ENCODE data around the gene ZDHHC11B.

Gene ZDHHC11B

GRCh38 chr5:669842-670395, 114.6 kb downstream of the ZDHHC11B start:
- in situ Hi-C loops (cut with MboI; ENCODE audit: low pct_unique_long_range_greater_than_20kb, low sequenced_read_pairs, unreplicated experiment): loop anchor here (10.0 kb wide), 1 partner anchor 235 kb away; no protein-coding TSS in a partner anchor
- no peak for TF ChIP-seq CTCF (IDR thresholded peaks at IDR 0.05; ENCODE audit: extremely low read depth, insufficient read depth, missing control alignments)
- DNase-seq (ENCODE audit: low spot score): no peak

DNA sequence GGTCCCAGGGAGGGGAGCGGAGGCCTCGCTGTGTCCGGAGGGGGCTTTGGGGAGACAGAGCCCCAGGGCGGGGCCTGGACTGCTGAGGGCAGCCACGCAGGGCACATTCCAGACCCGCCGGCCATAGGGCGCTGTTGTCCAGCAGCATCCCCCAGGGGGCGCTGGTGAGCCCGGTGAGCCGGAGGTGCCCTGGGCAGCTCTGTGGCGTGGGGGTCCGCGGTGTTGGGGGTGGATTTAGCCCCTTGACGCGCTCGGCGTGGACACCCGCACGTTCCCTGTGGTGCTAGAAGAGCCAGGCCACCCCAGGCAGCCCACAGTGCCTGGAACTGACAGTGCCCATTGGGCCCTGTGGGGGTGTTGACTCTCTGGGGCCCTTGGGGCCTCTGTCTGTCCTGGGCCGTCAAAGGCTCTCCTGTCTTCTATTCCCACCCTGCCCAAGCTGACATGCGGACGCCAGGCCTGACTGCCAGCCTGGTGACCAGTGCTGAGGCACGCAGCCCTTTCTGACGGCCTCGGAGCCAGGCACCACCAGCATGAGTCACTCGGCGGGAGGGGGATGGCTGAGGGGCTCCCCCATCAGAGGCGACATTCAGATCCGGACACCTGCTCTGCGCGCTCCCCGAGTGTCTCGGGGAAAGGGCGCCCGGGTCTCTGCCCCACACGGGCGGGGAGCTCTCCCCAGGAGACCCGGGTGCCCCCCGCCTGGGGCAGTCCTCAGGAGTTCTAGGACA, 115.3 kb downstream of the ZDHHC11B start:
- peak; percentile 69 for DNase-seq (ENCODE audit: low spot score)
- TF ChIP-seq CTCF (IDR thresholded peaks at IDR 0.05; ENCODE audit: extremely low read depth, insufficient read depth, missing control alignments): peak; percentile 75
- in situ Hi-C loops (cut with MboI; ENCODE audit: low pct_unique_long_range_greater_than_20kb, low sequenced_read_pairs, unreplicated experiment): loop anchor here (10.0 kb wide), 1 partner anchor 236 kb away; no protein-coding TSS in a partner anchor

- no peak for TF ChIP-seq CTCF (IDR thresholded peaks at IDR 0.05; ENCODE audit: extremely low read depth, insufficient read depth, missing control alignments)
- in situ Hi-C loops (cut with MboI; ENCODE audit: low pct_unique_long_range_greater_than_20kb, low sequenced_read_pairs, unreplicated experiment): loop anchor here (10.0 kb wide), 1 partner anchor 236 kb away; no protein-coding TSS in a partner anchor
- DNase-seq (ENCODE audit: low spot score): no peak
Observed at GRCh38 chr5:668283-668995, 116.1 kb downstream of the ZDHHC11B start.

DNA sequence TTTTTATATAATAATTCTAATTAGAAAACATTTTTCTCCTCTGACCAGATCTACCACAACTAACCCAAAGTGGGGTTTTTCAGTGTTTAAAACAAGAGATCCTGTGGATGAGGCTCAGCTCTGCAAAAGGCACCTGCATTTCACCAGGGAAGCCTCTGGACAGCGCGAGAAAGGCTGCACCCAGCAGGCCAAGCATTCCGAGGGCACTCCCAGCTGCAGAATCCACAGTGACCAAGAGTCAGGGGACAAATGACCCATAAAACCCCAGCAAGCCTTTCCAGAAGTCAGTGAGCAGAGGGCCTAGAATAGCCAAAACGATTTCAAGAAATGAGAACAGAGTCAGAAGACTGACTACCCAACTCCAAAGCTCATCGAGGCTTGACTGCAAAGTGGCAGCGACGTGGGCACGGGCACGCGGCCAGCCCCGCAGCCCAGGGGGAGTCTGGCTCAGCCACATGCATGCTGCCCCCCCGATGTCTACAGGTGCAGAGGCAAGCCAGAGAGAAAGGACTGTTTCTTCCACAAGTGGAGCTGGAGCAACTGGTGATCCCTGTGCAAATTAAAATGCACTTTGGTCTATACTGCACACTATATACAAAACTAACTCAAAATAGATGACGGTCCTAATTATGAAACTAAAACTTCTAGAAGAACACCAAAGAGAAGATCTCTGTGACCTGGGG, 117.6 kb downstream of the ZDHHC11B start:
- DNase-seq (ENCODE audit: low spot score): no peak
- in situ Hi-C loops (cut with MboI; ENCODE audit: low pct_unique_long_range_greater_than_20kb, low sequenced_read_pairs, unreplicated experiment): loop anchor here (10.0 kb wide), 1 partner anchor 238 kb away; no protein-coding TSS in a partner anchor
- TF ChIP-seq CTCF (IDR thresholded peaks at IDR 0.05; ENCODE audit: extremely low read depth, insufficient read depth, missing control alignments): no peak

GRCh38 chr5:665956-666711, 118.4 kb downstream of the ZDHHC11B start:
- TF ChIP-seq CTCF (IDR thresholded peaks at IDR 0.05; ENCODE audit: extremely low read depth, insufficient read depth, missing control alignments): no peak
- DNase-seq (ENCODE audit: low spot score): no peak
- in situ Hi-C loops (cut with MboI; ENCODE audit: low pct_unique_long_range_greater_than_20kb, low sequenced_read_pairs, unreplicated experiment): loop anchor here (10.0 kb wide), 1 partner anchor 239 kb away; no protein-coding TSS in a partner anchor
